T-helper 2 cell (primary cell): ENCODE results near the gene MAK.

Experiments used
- DNase-seq, 5 experiments: peaks; one replicate each; pipeline versions ENCODE4 v3.0.0 to v3.0.0-alpha.2; 2012 to 2022

The MAK gene

DNA sequence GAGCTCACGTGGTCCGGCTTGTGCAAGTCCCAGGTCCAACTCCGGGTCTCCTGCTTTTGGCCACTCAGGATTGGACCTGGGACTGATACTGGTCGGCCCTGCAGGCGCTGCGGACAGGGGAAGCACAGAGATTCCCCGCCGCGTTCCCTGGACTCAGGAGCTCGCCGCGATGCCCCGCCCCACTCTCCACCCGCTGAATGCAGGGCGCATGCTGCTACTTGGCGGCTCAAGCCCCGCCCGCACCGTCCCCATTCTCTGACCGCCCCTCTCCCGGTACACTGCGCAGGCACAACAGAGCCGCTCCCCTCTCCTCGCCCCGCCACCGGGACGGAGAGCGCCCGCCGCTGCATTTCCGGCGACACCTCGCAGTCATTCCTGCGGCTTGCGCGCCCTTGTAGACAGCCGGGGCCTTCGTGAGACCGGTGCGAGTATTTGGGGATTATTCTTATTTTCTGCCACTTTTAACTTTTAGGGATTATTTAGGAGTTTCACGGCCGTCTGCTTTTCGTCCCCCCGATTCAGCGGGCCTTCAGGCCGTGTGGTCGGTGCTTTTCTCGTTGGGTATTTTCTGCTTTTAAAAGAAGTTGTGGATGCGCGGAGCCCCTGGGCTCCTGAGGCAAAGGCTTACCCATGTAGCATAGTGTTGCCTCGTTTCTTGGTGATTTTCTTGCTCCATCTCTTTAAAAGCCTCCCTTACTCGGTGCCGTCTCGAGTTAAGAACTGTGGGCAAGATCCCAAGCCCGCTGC, 115.3 kb downstream of the MAK start, which contains the start of gene TMEM14C:
TMEM14C (plus strand) TSS at position 251 of the 747 bp plus-strand sequence. CDS start 1,544 bp downstream, outside the sequence.
- DNase-seq, result peak; percentile 59 to 90 (median 76)

DNA sequence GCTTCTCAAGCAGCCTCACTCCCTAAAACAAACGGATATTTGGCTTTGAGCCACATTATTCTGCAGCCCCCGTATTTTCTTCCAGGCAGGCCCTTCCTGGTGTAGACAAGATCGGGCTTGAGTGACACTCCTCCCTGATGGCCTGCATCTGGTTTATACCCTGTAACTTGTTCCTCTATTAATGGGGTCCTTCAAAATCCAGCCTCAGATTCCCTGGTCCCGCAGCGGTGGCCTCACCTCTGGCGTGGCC, 115.8 kb downstream of the MAK start:
- no peak for DNase-seq

DNA sequence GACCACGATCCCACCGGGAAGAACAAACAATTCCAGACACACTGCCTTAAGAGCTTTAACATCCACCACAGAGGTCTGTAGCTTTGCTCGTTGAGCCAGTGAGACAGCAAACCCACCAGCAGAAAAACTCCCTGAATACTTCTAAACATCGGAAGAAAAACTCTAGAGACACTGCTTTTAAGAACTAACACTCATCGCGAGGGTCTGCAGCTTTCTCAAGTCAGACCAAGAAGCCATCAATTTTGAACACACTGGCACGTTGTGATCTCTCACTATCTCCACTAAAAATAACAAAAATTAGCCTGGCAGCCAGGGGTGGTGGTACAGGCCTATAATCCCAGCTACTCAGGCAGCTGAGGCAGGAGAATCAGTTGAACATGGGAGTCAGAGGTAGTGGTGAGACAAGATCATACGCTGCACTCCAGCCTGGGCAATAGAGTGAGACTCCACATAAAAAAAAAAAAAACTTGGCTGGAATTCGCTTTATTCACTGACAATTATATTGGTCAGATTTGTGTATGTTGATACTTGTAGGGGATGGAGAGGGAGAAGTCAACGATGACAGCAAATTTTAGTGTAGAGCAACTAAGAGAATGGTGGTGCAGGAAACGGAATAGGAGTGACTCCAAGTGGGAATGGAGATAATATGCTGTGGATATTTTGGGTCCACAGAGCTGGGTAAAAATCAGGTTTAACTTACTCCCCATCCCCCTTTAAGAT, 116.3 kb downstream of the MAK start:
- DNase-seq, result no peak

DNA sequence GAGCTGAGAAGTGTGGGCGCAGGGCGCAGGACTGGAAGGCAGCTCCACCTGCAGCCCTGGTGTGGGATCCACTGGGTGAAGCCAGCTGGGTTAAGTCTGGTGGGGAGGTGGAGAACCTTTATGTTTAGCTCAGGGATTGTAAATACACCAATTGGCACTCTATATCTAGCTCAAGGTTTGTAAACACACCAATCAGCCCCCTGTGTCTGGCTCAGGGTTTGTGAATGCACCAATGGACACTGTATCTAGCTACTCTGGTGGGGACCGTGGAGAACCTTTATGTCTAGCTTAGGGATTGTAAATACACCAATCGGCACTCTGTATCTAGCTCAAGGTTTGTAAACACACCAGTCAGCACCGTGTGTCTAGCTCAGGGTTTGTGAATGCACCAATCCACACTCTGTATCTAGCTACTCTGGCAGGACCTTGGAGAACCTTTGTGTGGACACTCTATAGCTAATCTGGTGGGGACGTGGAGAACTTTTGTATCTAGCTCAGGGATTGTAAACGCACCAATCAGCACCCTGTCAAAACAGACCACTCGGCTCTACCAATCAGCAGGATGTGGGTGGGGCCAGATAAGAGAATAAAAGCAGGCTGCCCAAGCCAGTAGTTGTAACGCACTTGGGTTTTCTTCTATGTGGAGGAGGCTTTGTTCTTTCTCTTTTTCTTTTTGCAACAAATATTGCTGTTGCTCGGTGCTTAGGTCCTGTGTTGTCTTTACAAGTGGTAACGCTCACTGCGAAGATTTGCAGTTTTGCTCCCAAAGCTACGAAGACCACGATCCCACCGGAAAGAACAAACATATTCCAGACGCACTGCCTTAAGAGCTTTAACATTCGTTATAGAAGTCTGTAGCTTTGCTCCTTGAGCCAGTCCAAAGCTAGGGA, 117.1 kb downstream of the MAK start:
- DNase-seq, result peak in 1 of 5 experiments; percentile 69

DNA sequence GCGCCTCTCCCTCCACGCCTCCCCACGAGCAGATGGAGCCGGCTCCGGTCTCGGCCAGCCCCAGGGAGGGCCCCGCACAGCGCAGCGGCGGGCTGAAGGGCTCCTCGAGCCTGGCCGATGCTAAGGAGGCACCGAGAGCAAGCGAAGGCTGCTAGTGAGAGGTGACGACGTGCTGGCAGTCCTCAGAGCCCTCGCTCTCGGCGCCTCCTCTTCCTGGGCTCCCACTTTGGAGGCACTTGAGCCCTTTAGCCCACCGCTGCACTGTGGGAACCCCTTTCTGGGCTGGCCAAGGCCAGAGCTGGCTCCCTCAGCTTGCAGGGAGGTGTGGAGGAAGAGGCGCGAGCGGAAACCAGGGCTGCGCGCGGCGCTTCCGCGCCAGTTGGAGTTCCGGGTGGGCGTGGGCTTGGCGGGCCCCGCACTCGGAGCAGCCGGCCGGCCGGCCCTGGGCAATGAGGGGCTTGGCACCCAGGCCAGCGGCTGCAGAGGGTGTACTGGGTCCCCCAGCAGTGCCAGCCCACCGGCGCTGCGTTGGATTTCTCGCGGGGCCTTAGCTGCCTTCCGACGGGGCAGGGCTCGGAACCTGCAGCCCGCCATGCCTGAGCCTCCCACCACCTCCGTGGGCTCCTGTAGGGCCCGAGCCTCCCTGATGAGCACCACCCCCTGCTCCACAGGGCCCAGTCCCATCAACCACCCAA, 117.9 kb downstream of the MAK start:
- peak; percentile 31 to 78 (median 47) for DNase-seq

DNA sequence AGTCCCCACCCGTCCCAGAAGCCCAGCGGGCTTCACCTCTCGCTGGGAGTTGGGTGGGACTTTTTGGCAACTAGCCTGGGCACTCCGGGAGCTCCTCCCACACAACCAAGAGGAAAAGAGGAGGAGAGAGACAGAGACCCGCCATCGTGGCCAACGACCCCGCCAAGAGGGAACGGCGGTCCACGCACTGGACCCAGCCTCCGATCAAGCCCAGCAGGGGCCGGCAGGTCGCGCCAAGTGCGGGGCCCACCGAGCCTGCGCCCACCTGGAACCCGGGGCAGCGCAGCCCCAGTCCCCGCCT, 118.4 kb downstream of the MAK start:
- DNase-seq, result no peak

DNA sequence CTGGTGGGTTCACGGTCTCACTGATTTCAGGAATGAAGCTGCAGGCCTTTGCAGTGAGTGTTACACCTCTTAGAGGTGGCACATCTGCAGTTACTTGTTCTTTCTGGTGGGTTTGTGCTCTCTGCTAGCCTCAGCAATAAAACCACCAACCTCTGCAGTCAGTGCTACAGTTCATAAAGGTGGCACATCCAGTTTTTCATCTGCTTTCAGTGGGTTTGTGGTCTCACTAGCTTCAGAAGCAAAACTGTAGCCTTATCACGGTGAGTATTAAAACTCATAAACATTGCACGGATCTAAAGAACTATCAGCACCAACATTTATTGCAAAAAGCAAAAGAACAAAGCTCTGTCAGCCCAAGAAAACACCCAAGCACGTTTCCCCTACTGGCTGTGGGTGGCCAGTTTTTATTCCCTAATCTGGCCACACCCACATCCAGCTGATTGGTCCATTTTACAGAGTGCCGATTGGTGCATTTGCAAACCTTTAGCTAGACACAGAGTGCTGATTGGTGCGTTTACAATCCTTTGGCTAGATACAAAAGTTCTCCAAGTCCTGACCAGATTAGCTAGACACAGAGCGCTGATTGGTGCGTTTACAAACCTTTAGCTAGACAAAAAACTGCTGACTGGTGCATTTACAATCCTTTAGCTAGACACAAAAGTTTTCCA, 118.9 kb downstream of the MAK start:
- DNase-seq, result peak in 3 of 5 experiments; percentile 8 to 96 (median 43)

DNA sequence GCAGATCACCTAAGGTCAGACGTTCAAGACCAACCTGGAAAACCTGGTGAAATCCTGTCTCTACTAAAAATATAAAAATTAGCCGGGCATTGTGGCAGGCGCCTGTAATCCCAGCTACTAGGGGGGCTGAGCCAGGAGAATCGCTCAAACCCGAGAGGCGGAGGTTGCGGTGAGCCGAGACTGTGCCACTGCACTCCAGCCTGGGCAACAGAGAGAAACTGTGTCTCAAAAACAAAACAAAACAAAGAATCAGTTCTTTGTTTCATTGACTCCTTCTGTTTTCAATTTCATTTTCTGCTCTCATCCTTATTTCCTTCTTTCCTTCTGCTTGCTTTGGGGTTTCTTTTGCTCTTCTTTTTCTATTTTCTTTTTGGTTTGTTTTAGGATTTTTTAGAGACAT, 124.4 kb downstream of the MAK start:
- no peak for DNase-seq
